DOHH2 (cell line): ENCODE data around the gene UTS2R.

Source experiments
- EZH2phosphoT487 ChIP-seq: fragments of 200-600 bp; sonication (generic); IDR thresholded peaks from 2 replicates; pipeline ENCODE4 v1.6.1; 2017; ENCODE audit warnings: borderline replicate concordance, mild to moderate bottlenecking, antibody characterized with exemption, low read length, moderate library complexity, mixed read lengths
- TF ChIP-seq, protein P1 (sequence below): fragments of 200-600 bp; sonication (generic); IDR thresholded peaks from one replicate; pipeline ENCODE4 v1.5.1; 2014; ENCODE audit warnings: antibody characterized with exemption, mild to moderate bottlenecking, low read depth, low read length; ENCODE audit not compliant: poor library complexity, severe bottlenecking

DNA sequence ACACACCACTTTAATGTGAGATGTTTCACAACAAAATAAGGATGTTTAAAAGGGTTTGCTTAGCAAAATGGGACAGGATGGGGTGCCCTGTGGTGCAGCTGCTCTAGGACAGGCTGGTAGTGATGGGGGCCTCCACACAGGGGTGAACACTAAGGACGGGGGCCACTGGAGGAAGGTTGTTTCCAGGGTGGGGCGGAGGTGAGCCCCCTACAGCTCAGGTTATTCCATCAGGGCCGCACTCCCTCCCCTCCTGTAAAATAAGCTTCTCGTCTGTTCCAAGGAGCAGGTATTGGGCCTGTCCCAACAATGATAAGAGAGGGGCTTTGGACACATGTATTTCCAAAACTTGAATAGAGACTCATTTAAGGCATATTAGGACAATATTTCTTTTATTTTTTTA lies 44.7 kb downstream of the UTS2R start:
- TF ChIP-seq, protein P1, sequence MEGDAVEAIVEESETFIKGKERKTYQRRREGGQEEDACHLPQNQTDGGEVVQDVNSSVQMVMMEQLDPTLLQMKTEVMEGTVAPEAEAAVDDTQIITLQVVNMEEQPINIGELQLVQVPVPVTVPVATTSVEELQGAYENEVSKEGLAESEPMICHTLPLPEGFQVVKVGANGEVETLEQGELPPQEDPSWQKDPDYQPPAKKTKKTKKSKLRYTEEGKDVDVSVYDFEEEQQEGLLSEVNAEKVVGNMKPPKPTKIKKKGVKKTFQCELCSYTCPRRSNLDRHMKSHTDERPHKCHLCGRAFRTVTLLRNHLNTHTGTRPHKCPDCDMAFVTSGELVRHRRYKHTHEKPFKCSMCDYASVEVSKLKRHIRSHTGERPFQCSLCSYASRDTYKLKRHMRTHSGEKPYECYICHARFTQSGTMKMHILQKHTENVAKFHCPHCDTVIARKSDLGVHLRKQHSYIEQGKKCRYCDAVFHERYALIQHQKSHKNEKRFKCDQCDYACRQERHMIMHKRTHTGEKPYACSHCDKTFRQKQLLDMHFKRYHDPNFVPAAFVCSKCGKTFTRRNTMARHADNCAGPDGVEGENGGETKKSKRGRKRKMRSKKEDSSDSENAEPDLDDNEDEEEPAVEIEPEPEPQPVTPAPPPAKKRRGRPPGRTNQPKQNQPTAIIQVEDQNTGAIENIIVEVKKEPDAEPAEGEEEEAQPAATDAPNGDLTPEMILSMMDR, result no peak
- TF ChIP-seq EZH2phosphoT487, result no peak
